Astrocyte of the spinal cord (primary cell): ENCODE results near the gene UBQLNL.

Experiments
- DNase-seq: peaks from one replicate; pipeline ENCODE4 v3.0.0; 2011; ENCODE audit warnings: low read depth, low spot score
- H3K4me3 ChIP-seq: 2 replicates; pipeline ENCODE4 v1.5.1; 2011; ENCODE audit warnings: low read depth, mild to moderate bottlenecking, low read length, moderate library complexity
- in situ Hi-C: cut with HindIII; loops from 2 replicates; pipeline ENCODE4 v1.10.0; 2017; ENCODE audit warnings: low sequenced_read_pairs
- TF ChIP-seq, protein P1 (sequence below): IDR thresholded peaks from 2 replicates; pipeline ENCODE4 v1.5.1; 2012; ENCODE audit warnings: low read depth, mild to moderate bottlenecking, low read length, inconsistent platforms

UBQLNL gene

DNA sequence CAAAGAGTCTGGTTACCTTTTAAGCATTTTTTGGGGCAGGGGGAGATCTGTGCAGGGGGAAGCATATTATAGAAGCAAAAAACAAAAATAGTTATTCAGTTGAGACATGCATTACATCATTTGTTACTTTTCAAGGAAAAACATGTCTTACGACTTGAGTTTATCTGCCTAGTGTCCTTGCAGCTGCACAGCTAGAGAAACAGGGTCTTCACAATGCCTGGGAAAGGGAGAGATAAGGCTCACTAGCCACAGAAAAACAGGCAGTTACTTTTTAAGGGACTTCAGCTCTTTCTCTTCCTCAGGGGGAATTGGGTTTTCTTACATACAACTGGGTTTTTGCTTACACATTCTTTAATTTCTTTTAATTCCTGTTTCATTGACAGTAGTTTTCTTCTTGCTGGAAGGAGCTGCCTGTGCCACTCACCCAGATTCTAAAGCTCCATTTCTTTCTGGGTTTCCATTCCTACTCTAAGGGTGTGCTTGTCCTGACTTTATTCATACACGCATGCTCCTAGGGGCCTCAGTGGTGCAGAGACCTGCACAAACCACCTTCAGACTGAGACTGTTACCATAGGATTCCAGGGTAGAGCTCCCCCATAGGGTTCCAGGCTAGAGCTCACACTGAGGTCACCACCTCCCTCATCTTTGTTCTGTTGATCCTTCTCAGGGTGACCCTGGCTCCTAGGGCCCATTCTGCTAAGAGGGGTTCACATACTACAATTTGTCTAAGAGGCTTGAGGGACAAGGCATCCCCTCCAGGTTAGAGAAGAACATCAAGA, 14.7 kb upstream of the UBQLNL start:
- TF ChIP-seq, protein P1, sequence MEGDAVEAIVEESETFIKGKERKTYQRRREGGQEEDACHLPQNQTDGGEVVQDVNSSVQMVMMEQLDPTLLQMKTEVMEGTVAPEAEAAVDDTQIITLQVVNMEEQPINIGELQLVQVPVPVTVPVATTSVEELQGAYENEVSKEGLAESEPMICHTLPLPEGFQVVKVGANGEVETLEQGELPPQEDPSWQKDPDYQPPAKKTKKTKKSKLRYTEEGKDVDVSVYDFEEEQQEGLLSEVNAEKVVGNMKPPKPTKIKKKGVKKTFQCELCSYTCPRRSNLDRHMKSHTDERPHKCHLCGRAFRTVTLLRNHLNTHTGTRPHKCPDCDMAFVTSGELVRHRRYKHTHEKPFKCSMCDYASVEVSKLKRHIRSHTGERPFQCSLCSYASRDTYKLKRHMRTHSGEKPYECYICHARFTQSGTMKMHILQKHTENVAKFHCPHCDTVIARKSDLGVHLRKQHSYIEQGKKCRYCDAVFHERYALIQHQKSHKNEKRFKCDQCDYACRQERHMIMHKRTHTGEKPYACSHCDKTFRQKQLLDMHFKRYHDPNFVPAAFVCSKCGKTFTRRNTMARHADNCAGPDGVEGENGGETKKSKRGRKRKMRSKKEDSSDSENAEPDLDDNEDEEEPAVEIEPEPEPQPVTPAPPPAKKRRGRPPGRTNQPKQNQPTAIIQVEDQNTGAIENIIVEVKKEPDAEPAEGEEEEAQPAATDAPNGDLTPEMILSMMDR: no peak
- in situ Hi-C loops: no loop called here
- H3K4me3 ChIP-seq: no peak overlapping the region
- no peak for DNase-seq

GRCh38 chr11:5528495-5528894, 12.0 kb upstream of the UBQLNL start:
- TF ChIP-seq, protein P1: no peak
- H3K4me3 ChIP-seq: no peak overlapping the region
- in situ Hi-C loops: no loop called here
- DNase-seq: no peak

DNA sequence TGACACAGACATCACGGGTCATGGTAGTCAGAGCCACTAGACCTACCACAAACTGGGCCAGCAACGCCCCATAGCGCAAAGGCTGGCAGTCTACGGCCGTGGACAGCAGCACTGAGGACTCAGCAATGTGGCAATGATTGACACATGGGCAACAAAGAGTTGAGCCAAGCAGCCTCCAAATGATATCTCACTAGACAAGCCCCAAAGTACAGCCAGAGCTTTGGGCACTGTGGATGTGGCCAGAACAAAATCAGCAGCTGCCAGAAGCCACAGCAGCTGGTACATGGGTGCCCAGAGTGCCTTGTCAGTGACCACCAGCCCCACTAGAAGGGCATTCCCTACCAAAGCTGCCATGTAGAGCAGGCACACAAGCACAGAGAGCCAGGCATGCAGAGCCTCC, 11.2 kb upstream of the UBQLNL start:
- TF ChIP-seq, protein P1: no peak
- no peak overlapping the region for H3K4me3 ChIP-seq
- no peak for DNase-seq
- in situ Hi-C loops: no loop called here

DNA sequence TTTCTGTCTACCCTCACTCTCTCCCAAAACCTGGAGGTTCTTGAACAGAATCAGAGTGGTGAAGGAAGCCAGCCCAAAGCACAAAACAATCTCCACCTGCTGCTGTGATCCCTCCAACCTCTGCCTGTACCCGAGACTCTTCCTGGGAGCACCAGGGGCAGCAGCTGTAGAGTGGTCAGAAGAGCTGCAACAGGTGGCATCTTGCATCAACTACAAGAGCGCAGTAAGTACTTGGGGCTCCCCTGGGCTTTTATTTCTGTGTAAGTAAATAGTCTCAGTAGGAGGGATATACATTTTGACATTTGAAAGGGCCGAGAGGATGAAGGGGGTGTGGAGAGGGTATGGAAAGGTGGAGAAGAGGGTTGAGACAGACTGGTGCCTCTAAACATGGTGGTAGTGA, 8.3 kb upstream of the UBQLNL start:
- TF ChIP-seq, protein P1: no peak
- in situ Hi-C loops: no loop called here
- DNase-seq: no peak
- no peak overlapping the region for H3K4me3 ChIP-seq

DNA sequence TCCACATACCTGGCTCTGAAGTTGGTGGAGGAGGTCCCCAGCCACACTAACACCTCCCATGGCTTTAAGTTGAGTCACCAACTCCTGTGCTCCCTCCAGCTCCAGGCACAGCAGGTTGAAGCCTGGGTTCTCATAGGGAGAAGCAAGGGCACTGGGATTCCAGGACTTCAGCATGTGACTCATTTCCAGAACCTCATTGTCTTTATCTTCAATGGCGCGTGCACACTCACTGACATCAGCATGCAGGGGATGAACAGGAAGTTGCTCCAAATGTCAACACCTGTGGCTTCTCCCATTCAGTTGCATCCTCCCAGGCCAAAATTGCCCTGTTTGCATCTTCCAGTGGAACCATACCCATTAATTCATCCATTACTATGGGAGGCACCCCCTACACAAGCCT, 5.8 kb upstream of the UBQLNL start:
- in situ Hi-C loops: no loop called here
- DNase-seq: no peak
- H3K4me3 ChIP-seq: no peak overlapping the region
- TF ChIP-seq, protein P1: no peak

DNA sequence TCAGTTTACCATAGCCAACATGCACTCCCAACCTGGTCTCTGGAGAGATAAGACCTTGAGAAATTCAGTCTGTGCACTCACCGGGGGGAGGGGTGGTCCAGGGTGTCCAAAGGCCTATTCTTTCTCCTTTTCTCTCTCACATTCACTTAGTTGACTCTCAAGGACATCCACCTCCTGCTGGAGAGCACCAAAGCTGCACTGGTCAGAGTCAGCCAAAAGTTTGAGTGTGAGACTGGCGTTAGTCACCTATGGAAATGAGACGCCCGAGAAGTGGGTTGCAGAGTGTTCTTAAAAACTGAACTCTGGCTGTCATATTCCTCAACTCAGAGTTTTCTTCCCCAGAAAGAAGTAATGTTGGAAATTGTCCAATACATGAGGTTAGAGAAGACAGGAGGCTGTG, 5.0 kb upstream of the UBQLNL start:
- no peak for DNase-seq
- TF ChIP-seq, protein P1: no peak
- in situ Hi-C loops: no loop called here
- H3K4me3 ChIP-seq: no peak overlapping the region
